Stimulated activated naive CD4-positive, alpha-beta T cell (primary cell): ENCODE measurements around the gene ADAMTS16.

Source experiments
- DNase-seq, 6 experiments: peaks; one replicate each; lab custom pipeline; 2025; lab: John Stamatoyannopoulos, UW

The ADAMTS16 gene

GRCh38 chr5:5239191-5239590 lies 99.1 kb downstream of the ADAMTS16 start:
- no peak for DNase-seq

DNA sequence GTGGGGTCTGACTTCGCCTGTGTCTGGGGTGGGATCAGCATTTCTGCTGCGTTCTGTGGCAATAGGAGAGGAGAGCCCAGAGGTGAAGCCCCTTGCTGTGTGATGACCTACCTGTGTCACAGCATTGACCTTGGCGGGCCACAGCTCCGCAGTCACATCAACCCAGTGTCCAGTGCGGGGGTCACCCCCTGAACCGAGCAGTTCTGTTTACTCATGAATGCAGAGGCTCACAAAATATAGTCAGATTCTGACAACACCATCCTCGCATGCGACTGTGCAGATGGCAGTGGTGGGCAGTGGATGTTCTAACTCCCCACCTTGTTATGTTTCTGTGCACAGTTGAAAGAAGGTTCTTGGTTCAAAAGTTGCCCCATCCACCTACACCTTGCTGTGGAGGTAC lies 100.1 kb downstream of the ADAMTS16 start:
- no peak for DNase-seq

- no peak for DNase-seq
Observed at GRCh38 chr5:5242056-5242455, 101.9 kb downstream of the ADAMTS16 start.

DNA sequence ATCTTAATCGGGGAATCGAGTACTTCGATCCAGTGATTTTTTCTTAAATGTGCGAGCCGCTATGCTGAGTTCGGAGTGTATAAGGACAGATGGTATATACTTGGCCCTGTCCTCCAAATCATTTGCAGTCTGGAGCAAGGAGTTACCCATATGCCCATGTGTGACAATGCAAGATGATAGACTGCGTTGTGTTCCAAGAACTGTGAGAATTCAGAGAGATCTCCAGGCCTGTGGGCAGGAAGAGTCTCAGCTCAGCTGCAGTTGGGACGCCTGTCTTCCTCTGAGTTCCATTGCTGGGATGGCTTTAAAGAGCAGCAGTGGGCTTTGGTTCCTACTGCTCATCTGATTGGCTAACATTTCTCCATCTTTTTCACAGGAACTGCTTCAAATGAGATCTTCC lies 106.6 kb downstream of the ADAMTS16 start:
- DNase-seq: no peak

GRCh38 chr5:5250758-5251157 lies 110.6 kb downstream of the ADAMTS16 start:
- DNase-seq: no peak

DNA sequence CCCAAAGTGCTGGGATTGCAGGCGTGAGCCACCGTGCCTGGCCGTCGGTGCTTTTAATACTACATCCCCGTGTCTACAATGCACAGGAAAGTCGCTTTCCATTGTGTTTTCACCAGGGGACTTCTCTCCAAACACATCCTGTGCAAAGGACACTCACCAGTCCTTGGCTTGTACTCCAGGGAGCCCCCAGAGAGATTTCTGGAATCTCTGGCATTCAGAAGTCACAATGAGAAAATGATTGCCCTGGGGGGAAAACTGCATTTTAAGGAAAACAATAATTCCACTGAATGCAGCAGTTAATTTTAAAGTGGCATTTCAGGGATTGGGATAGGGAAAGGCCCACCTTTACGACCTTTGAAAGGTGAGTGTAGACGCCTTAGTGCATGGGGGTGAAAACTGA lies 112.0 kb downstream of the ADAMTS16 start:
- DNase-seq: no peak

- no peak for DNase-seq
Observed at GRCh38 chr5:5257353-5257752, 117.2 kb downstream of the ADAMTS16 start.

GRCh38 chr5:5258564-5258963 lies 118.4 kb downstream of the ADAMTS16 start:
- DNase-seq: no peak

DNA sequence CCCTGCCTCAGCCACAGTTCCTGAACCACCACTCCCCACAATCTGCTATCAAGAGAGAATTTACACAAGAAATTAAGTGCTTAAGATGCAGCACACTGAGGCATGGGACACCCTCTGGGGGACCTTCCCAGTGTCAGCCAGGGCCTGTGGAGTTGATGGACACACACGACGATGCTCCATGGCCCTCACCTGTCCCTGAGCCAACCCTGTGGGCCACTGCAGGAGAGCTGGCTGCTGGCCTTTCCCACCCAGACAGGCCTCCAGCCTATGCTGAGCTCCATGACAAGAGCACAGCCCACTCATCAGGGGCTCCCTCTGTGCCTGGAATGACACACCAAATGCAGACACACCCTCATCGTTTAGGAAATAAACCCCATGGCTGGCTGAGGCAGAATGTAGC lies 124.6 kb downstream of the ADAMTS16 start:
- no peak for DNase-seq

DNA sequence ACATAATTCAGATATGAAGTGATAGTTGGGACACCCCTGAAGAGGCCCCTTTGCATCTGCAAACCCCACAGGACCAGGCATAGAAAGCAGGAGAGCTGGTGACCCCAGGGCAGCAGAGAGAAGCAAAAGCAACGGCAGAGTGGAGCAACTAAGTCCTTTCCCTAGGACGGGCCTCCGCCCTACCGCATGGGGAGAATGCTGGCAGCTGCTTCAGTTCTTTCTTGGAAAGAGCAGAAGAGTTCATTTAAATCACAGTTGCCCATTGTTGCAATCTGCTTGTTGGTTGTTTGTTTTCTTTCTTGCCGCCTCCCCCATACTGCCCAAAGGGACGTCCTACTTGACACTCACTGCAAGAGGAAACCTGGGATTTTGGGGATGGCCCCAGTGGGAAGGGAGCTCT lies 126.2 kb downstream of the ADAMTS16 start:
- no peak for DNase-seq

DNA sequence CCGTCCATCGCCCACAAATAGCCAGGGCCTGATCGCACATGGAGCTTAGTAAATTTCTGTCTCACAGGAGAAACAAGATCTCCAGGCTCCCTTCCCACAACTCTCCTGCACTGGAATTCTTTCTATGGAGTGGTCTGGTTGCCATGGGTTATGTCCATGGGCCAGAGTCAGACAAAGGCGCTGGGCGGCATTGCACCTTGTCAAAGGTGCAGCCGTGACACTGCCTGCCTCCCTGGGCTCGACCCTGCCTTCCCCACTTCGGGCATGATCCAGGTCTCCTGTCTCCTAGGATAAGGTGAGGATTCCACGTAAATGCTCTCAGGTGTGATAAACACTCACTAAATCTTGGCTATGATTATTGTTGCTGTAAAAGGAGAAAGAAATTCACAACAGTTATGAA lies 130.0 kb downstream of the ADAMTS16 start:
- DNase-seq: no peak

- DNase-seq: no peak
Observed at GRCh38 chr5:5270958-5271785, 131.0 kb downstream of the ADAMTS16 start.

DNA sequence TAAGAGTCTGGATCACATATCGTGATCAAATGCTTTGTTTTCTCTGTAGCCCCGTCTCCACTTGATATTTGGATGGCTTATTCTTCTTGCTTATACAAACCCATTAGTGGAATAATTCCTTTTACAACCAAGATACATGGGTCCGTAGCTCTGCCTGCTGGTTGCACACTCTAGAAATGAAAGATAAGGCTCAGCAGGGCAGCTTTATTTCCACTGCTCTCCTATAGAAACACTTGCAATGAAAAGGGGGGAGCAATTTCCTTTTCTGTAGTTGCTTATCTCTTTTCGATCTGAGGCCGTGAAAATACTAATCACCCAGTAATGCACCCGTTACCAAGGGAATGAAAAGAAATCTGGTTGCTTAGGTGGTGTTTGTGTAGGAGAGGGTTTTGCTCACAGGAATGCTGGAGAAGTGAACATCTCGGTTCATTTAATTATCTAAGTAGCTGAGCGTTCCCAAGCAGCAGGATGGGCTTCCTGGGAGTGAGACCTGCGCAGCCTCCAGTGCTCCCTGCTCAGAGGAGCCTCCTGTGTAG lies 131.7 kb downstream of the ADAMTS16 start:
- no peak for DNase-seq

DNA sequence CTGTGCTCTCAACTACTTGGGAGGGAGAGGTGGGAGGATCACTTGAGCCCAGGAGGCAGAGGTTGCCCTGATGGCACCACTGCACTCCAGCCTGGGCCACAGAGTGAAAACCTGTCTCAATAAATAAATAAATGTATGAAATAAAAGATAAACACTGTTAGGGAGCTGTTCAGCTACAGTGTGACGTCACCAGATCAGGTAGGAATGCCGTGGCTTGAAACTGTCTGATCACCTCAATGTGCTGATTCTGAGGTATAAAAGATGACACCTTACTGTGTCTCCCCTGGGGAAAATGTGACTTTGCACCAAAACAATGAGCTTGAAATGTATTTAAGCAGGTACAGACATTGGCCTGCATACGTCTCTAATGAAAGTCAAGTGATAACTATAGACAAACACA lies 133.3 kb downstream of the ADAMTS16 start:
- no peak for DNase-seq

GRCh38 chr5:5273976-5274375 lies 133.8 kb downstream of the ADAMTS16 start:
- no peak for DNase-seq

DNA sequence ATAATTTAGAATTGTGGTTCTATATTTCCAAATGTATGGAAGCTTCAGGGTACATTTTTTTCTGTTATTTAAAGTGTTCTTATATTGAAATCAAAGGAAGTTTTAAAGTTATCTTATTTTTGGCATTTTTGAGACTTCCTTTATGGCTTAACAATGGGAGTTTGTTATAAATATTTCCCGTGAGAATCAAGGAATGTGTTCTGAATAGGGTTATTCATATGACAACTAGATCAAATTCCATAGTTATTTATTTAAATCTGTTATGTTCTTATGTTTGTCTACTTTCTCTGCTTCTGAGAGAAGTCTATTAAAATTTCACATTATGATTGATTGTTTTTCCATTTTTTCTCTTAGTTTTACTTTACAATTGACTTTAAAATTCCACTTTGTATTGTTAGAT lies 135.1 kb downstream of the ADAMTS16 start:
- no peak for DNase-seq

DNA sequence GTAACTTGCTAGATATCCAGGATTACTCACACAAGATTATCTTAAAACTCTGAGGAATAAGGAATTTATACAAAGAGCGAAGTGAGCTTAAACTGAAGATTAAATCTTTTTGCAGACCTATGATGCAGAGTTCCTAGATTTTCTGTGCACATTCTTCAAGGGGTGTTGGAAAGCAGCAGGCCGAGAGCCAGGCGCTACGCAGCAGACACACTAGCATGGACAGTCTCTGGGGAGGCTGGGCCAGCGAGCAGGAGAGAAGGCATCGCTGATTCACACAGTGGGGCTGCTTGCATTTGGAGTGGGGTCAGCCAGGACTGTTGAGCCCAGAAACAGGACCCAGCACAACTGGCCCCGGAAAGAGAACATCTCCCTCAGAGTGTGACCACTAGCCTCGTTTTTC lies 136.3 kb downstream of the ADAMTS16 start:
- no peak for DNase-seq

GRCh38 chr5:5276951-5277517 lies 136.9 kb downstream of the ADAMTS16 start:
- DNase-seq: no peak

GRCh38 chr5:5278201-5278814 lies 138.2 kb downstream of the ADAMTS16 start:
- DNase-seq: no peak

DNA sequence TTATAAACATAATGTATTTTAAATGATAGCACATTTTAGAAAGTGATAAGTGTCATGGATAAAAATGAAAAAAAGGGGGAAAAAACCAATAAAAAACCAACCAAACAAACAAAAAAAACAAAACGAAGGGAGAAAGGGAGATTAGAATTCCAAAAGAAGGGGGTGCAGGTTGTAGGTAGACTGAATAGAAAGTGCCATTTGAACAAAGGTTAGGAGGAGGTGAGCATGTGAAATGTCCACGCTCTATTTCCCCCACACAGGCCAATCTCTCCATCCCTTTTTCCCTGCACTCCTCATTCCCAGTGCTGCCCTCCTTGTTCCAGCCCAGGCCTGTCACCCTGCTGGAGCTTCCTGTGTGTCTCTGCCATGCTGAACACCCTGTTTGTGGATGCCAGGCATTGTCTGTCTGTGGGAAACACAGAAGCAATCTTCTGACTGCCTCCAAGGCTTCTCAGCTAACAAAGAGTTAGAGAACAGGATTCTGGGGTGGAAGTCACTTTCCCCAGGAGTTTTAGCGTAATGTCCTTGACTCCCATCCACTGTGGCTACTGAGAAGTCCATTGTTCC lies 138.8 kb downstream of the ADAMTS16 start:
- no peak for DNase-seq

GRCh38 chr5:5285906-5286305 lies 145.8 kb downstream of the ADAMTS16 start:
- no peak for DNase-seq

- no peak for DNase-seq
Observed at GRCh38 chr5:5287419-5287818, 147.3 kb downstream of the ADAMTS16 start.

DNA sequence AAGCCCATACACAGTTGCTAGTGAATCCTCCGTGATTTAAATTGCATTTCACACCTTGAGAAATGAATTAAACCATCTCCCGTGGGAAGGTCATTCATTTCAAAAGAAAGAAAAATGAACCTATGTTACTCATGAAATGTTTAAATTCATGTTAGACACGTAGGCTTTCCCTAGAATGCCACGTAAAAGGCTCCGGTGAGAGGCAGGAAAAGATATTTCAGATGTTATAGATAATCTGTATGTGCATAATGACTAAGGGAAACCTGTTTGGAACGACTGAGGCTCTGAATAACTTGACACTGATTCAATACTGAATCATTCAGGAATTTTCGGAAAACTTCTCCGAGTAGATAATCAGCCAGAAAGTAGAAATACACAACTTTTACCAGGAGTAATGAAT lies 148.1 kb downstream of the ADAMTS16 start:
- no peak for DNase-seq
